DOHH2 (cell line): ENCODE measurements around the gene NUP62.

Experiments used
- EZH2phosphoT487 ChIP-seq: fragments of 200-600 bp; sonication (generic); IDR thresholded peaks from 2 replicates; pipeline ENCODE4 v1.6.1; 2017; ENCODE audit warnings: borderline replicate concordance, mild to moderate bottlenecking, antibody characterized with exemption, low read length, moderate library complexity, mixed read lengths
- TF ChIP-seq, protein P1 (sequence below): fragments of 200-600 bp; sonication (generic); IDR thresholded peaks from one replicate; pipeline ENCODE4 v1.5.1; 2014; ENCODE audit warnings: antibody characterized with exemption, mild to moderate bottlenecking, low read depth, low read length; ENCODE audit not compliant: poor library complexity, severe bottlenecking

DNA sequence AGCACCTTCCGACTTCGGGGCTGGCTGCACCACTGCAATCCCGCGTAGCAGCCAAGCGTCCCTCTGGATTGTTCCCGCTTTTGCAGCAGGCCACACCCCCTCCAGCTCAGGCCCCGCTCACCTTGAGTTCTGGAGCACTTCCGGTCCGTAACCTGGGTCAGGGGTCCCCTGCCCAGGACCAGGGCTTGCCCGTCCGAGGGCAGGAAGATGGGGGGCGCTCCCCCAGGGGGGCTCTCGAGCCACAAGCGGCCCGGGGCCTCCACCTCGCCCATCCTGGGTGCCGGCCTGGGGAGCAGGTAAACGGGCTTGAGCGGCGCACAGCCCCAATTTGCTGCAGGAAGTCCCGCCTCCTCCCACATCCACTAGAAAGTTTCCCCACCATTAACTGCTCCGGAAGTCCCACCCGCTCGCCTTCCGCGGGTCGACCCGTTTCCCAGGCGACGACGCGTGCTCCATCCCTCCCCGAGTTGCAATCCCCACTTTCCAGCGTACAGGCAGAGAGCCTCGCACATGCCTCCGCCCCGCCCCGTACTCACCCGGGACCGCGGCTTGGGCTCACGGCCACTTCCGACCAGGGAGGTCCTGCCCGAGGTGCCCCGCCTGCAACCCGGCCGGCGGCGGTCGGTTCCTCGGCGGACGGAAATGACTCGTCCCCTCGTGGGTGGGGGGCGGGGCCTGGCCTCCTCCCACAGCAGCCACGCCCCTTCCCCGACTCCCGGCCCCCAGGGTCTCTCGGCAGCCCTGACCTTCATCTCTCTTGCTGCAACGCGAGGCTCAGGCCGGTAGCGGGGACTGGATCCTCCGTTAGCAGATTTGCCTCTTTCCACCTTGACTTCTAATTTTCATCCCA lies 62.1 kb downstream of the NUP62 start, which contains the start of gene PNKP:
- TF ChIP-seq, protein P1, sequence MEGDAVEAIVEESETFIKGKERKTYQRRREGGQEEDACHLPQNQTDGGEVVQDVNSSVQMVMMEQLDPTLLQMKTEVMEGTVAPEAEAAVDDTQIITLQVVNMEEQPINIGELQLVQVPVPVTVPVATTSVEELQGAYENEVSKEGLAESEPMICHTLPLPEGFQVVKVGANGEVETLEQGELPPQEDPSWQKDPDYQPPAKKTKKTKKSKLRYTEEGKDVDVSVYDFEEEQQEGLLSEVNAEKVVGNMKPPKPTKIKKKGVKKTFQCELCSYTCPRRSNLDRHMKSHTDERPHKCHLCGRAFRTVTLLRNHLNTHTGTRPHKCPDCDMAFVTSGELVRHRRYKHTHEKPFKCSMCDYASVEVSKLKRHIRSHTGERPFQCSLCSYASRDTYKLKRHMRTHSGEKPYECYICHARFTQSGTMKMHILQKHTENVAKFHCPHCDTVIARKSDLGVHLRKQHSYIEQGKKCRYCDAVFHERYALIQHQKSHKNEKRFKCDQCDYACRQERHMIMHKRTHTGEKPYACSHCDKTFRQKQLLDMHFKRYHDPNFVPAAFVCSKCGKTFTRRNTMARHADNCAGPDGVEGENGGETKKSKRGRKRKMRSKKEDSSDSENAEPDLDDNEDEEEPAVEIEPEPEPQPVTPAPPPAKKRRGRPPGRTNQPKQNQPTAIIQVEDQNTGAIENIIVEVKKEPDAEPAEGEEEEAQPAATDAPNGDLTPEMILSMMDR: peak; percentile 27
- no peak for TF ChIP-seq EZH2phosphoT487
